HepG2 (cell line): ENCODE data around the gene CPNE5. TPM values are rescaled to one million over a fixed set of nuclear protein-coding genes. Genes with fewer than 3 reads are reported as not detected.

ENCODE experiments used
- FOXK2 ChIP-seq: fragments of 450-650 bp; IDR thresholded peaks from 2 replicates; pipeline ENCODE4 v1.6.1; 2016
- MLXIP ChIP-seq: sonication (generic); formaldehyde crosslinking; IDR thresholded peaks from 2 replicates; pipeline ENCODE4 v1.9.0; 2021; ENCODE audit warnings: missing genetic modification reagents, borderline replicate concordance
- TOE1 ChIP-seq: sonication (generic); formaldehyde crosslinking; IDR thresholded peaks from 2 replicates; pipeline ENCODE4 v1.4.0; 2020; ENCODE audit warnings: mild to moderate bottlenecking, missing genetic modification reagents
- ZNF609 ChIP-seq: sonication (generic); formaldehyde crosslinking; IDR thresholded peaks from 2 replicates; pipeline ENCODE4 v1.4.0; 2020; ENCODE audit warnings: mild to moderate bottlenecking, missing genetic modification reagents, borderline replicate concordance
- ZXDC ChIP-seq: sonication (generic); formaldehyde crosslinking; IDR thresholded peaks from 2 replicates; pipeline ENCODE4 v1.5.0; 2020; ENCODE audit warnings: mild to moderate bottlenecking, missing genetic modification reagents
- polyA plus RNA-seq, 8 experiments: library from polyadenylated mRNA; depleted of rRNA in 3 of 8; stranded (reverse) in 7 of 8; unstranded in 1 of 8; fragments of >200 nt; fragmentation: Illumina TruSeq in 4 of 8; extraction: Trizol in 4 of 8; gene quantifications; 2 replicates each; pipeline versions ENCODE4 v1.2.1 to v1.2.3, GENCODE V29; 2011 to 2016; ENCODE audit warnings: low read depth in 4 of 8, missing spikeins in 1 of 8, mixed read lengths in 1 of 8; ENCODE audit not compliant: insufficient read depth in 1 of 8
- total RNA-seq, 5 experiments: library from RNA; depleted of rRNA; stranded (reverse); fragments of >200 nt; fragmentation: Illumina TruSeq; extraction: Trizol; gene quantifications; 2 replicates each; pipeline ENCODE4 v1.2.3, GENCODE V29; 2016; ENCODE audit warnings: low read depth in 1 of 5

CPNE5 gene
- total and polyA plus RNA-seq, 2 of the 13 experiments (the other 11 are each of a cell fraction or from before 2014, with no cell fraction given), result 0.16 TPM; not detected in 1

GRCh38 chr6:36752886-36753506 lies 86.2 kb downstream of the CPNE5 start (continued):
- TF ChIP-seq ZNF609 (CRISPR knock-in tag) (no peak), FOXK2 (no peak), ZXDC (CRISPR knock-in tag) (no peak), MLXIP (no peak), TOE1 (CRISPR knock-in tag) (no peak)
